Urinary bladder (tissue), 4 donors: ENCODE data around the gene MPRIP. TPM values are rescaled to one million over a fixed set of nuclear protein-coding genes. Genes with fewer than 3 reads are reported as not detected.

Source experiments
- DNase-seq: peaks from one replicate; pipeline ENCODE4 v3.0.0-alpha.2; 2015; ENCODE audit errors: extremely low spot score
- H3K27ac ChIP-seq: one replicate; pipeline ENCODE4 v1.5.1; 2013; ENCODE audit warnings: low read depth, mild to moderate bottlenecking, moderate library complexity
- H3K36me3 ChIP-seq: one replicate; pipeline ENCODE4 v1.6.1; 2013; ENCODE audit warnings: mild to moderate bottlenecking, moderate library complexity; ENCODE audit not compliant: insufficient read depth
- H3K4me1 ChIP-seq: one replicate; pipeline ENCODE4 v1.6.1; 2013; ENCODE audit warnings: mild to moderate bottlenecking, moderate library complexity; ENCODE audit not compliant: insufficient read depth
- H3K4me3 ChIP-seq: one replicate; pipeline ENCODE4 v1.5.1; 2013; ENCODE audit warnings: low read depth, low read length
- WGBS: extraction: QIAGEN DNeasy Blood & Tissue Kit; methylation state at CpG from one replicate; pipeline ENCODE4 v1.1.7; 2013; 5-methylcytosine and 5-hydroxymethylcytosine counted together
- polyA plus RNA-seq: library from polyadenylated mRNA; stranded (reverse); fragments of 200-250 nt; gene quantifications from one replicate; pipeline ENCODE4 v1.2.3, GENCODE V29; 2013
- total RNA-seq: library from RNA; depleted of rRNA; stranded (reverse); fragments of >200 nt; gene quantifications from one replicate; pipeline ENCODE4 v1.2.3, GENCODE V29; 2014
- donor health status: healthy with polysubstance abuse.
- donor health status: healthy.

The MPRIP gene
- total and polyA plus RNA-seq, 2 donors: 91.4 to 158 TPM

GRCh38 chr17:17018021-17018441 lies 24.2 kb upstream of the MPRIP start:
- no peaks in the 10 kb centered on the region for H3K4me1 ChIP-seq
- WGBS: 87% methylated on average over 11 of the region's 11 CpGs
- no peaks in the 10 kb centered on the region for H3K36me3 ChIP-seq
- no peak for DNase-seq
- peak overlapping the region; percentile 49 for H3K27ac ChIP-seq
- no peak overlapping the region for H3K4me3 ChIP-seq

GRCh38 chr17:17018612-17019429 lies 23.4 kb upstream of the MPRIP start:
- no peaks in the 10 kb centered on the region for H3K4me1 ChIP-seq
- DNase-seq: peak; percentile 62
- WGBS: 95% methylated on average over 10 of the region's 10 CpGs
- H3K36me3 ChIP-seq: no peaks in the 10 kb centered on the region
- H3K4me3 ChIP-seq: no peak overlapping the region
- peak overlapping the region; percentile 49 for H3K27ac ChIP-seq

GRCh38 chr17:17019430-17019762 lies 22.9 kb upstream of the MPRIP start:
- H3K4me1 ChIP-seq: no peaks in the 10 kb centered on the region
- no peak overlapping the region for H3K27ac ChIP-seq
- WGBS: 88% methylated on average over 5 of the region's 5 CpGs
- no peak overlapping the region for H3K4me3 ChIP-seq
- no peaks in the 10 kb centered on the region for H3K36me3 ChIP-seq
- no peak for DNase-seq

GRCh38 chr17:17019891-17020456 lies 22.3 kb upstream of the MPRIP start:
- WGBS: 91% methylated on average over 13 of the region's 13 CpGs
- no peaks in the 10 kb centered on the region for H3K4me1 ChIP-seq
- H3K4me3 ChIP-seq: no peak overlapping the region
- no peak overlapping the region for H3K27ac ChIP-seq
- no peaks in the 10 kb centered on the region for H3K36me3 ChIP-seq
- no peak for DNase-seq

GRCh38 chr17:17020821-17021193 lies 21.4 kb upstream of the MPRIP start:
- Histone ChIP-seq H3K4me1 (no peaks in the 10 kb centered on the region), H3K36me3 (no peaks in the 10 kb centered on the region), H3K27ac (peak overlapping the region; percentile 60), H3K4me3 (no peak overlapping the region)
- 90% methylated on average over 8 of the region's 8 CpGs for WGBS
- DNase-seq: no peak

GRCh38 chr17:17021194-17021863 lies 20.9 kb upstream of the MPRIP start:
- WGBS: 59% methylated on average over 15 of the region's 15 CpGs
- Histone ChIP-seq H3K4me3 (no peak overlapping the region), H3K27ac (peak overlapping the region; percentile 60), H3K36me3 (no peaks in the 10 kb centered on the region), H3K4me1 (no peaks in the 10 kb centered on the region)
- DNase-seq: no peak

GRCh38 chr17:17022011-17022410 lies 20.2 kb upstream of the MPRIP start:
- Histone ChIP-seq H3K27ac (no peak overlapping the region), H3K4me3 (no peak overlapping the region), H3K4me1 (no peaks in the 10 kb centered on the region), H3K36me3 (no peaks in the 10 kb centered on the region)
- WGBS: 96% methylated on average over 4 of the region's 4 CpGs
- no peak for DNase-seq

GRCh38 chr17:17022456-17022855 lies 19.8 kb upstream of the MPRIP start:
- no peak for DNase-seq
- Histone ChIP-seq H3K27ac (no peak overlapping the region), H3K4me3 (no peak overlapping the region), H3K4me1 (no peaks in the 10 kb centered on the region), H3K36me3 (no peaks in the 10 kb centered on the region)
- 93% methylated on average over 5 of the region's 5 CpGs for WGBS

- Histone ChIP-seq H3K36me3 (no peaks in the 10 kb centered on the region), H3K4me3 (no peak overlapping the region), H3K27ac (no peak overlapping the region), H3K4me1 (no peaks in the 10 kb centered on the region)
- no peak for DNase-seq
- WGBS: 70% methylated on average over 8 of the region's 8 CpGs
These were observed 17.4 kb upstream of the MPRIP start for GRCh38 chr17:17024778-17025300.

- H3K36me3 ChIP-seq: no peaks in the 10 kb centered on the region
- no peaks in the 10 kb centered on the region for H3K4me1 ChIP-seq
- no peak for DNase-seq
- no peak overlapping the region for H3K27ac ChIP-seq
- 88% methylated on average over 5 of the region's 5 CpGs for WGBS
- H3K4me3 ChIP-seq: no peak overlapping the region
These were observed 16.6 kb upstream of the MPRIP start for GRCh38 chr17:17025621-17026020.

GRCh38 chr17:17026163-17026562 lies 16.1 kb upstream of the MPRIP start:
- H3K4me1 ChIP-seq: no peaks in the 10 kb centered on the region
- H3K27ac ChIP-seq: no peak overlapping the region
- DNase-seq: no peak
- no peaks in the 10 kb centered on the region for H3K36me3 ChIP-seq
- 90% methylated on average over 9 of the region's 9 CpGs for WGBS
- no peak overlapping the region for H3K4me3 ChIP-seq

GRCh38 chr17:17027442-17028058 lies 14.7 kb upstream of the MPRIP start:
- WGBS: 79% methylated on average over 10 of the region's 10 CpGs
- H3K27ac ChIP-seq: no peak overlapping the region
- DNase-seq: no peak

GRCh38 chr17:17028059-17028877 lies 14.0 kb upstream of the MPRIP start:
- DNase-seq: peak; percentile 78
- no peaks in the 10 kb centered on the region for H3K36me3 ChIP-seq
- H3K4me3 ChIP-seq: no peak overlapping the region
- peak overlapping the region; percentile 2 for H3K27ac ChIP-seq
- 69% methylated on average over 12 of the region's 12 CpGs for WGBS
- peaks cover 2% of the 10 kb centered on the region for H3K4me1 ChIP-seq

More at GRCh38 chr17:17027442-17028058, 14.7 kb upstream of the MPRIP start:
- peaks cover 2% of the 10 kb centered on the region for H3K4me1 ChIP-seq
- H3K4me3 ChIP-seq: no peak overlapping the region
- no peaks in the 10 kb centered on the region for H3K36me3 ChIP-seq
